Measurements from ENCODE around the gene IQCH.

Gene IQCH

DNA sequence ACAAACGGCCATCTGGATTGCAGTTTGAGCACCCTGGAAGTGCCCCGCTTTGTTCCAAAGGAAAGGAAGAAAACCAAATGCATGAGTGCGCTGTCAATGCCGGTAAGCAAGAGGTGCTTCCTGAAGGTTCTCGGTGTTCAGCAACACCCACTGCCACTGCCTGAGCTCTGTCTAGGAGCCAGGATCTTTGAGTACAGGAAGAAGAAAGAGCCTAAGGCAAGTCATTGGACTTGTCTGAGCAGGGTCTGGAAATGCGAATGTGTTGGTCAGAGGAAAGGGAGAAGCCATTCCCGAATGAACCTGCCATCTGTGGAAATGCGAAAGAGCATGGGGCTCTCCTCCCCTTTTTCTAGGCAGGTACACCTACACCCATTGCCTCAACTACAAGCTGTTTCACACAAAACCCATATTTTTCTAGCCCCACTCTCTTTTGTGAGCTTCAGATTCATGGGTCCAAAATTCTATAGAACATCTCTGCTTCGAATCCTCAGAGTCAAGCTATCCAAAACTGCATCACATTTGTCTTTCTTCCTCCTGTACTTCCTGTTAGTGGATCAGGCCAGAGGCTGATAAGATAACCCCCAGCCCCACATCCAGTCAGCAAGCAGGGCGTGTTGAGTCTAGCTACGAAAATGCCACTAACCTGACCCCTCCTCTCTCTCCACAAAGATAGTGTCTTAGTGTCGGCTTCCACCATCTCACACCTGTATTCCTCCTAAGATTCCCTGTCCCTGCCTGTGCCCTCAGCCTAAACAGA is 210.8 kb downstream of the IQCH start:
- DNase-seq (ENCODE audit: low read depth), result no peak
- TF ChIP-seq, protein P1, sequence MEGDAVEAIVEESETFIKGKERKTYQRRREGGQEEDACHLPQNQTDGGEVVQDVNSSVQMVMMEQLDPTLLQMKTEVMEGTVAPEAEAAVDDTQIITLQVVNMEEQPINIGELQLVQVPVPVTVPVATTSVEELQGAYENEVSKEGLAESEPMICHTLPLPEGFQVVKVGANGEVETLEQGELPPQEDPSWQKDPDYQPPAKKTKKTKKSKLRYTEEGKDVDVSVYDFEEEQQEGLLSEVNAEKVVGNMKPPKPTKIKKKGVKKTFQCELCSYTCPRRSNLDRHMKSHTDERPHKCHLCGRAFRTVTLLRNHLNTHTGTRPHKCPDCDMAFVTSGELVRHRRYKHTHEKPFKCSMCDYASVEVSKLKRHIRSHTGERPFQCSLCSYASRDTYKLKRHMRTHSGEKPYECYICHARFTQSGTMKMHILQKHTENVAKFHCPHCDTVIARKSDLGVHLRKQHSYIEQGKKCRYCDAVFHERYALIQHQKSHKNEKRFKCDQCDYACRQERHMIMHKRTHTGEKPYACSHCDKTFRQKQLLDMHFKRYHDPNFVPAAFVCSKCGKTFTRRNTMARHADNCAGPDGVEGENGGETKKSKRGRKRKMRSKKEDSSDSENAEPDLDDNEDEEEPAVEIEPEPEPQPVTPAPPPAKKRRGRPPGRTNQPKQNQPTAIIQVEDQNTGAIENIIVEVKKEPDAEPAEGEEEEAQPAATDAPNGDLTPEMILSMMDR (IDR thresholded peaks at IDR 0.05; ENCODE audit: low read depth, low read length, missing control alignments), result no peak
- H3K4me3 ChIP-seq (ENCODE audit: low read depth, low read length), result no peak overlapping the region

DNA sequence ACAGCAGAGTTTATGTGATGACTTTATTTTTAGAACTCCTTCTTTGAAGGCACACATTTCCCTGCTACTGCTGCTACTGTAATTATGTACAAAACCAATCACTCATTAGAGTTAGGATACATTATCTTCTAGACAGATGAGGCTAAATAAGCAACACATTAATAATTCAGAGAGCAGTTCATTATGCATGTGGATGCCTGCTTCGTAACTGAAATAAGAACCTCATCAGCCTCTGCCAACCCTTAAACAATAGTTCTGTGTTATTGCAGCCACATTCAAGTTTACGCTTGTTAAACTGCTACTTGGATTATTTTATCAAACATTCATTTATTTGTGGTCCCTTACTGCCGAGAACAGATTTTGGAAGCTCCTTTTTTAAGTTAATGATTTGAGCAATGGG is 213.8 kb downstream of the IQCH start:
- TF ChIP-seq, protein P1 (IDR thresholded peaks at IDR 0.05; ENCODE audit: low read depth, low read length, missing control alignments), result no peak
- H3K4me3 ChIP-seq (ENCODE audit: low read depth, low read length), result no peak overlapping the region
- DNase-seq (ENCODE audit: low read depth), result no peak

DNA sequence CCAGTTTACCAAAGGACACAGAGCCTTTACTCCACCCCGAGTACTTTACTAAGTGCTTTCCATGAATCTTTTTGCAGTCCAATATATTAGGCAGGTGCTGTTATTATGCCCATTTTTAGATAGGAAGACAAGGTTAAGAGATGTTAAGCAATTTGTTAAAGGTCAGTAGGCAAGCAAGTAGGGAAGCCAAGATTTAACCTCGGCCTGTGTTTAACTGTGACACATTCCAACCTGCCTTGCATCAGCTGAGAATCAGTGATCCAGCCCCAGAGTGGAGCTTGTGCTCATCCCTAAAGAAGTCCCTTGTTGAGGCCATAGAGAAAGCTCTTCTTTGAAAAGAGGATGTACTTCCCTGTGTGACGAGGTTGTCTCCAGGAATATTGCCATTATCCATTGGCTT is 215.1 kb downstream of the IQCH start:
- TF ChIP-seq, protein P1 (IDR thresholded peaks at IDR 0.05; ENCODE audit: low read depth, low read length, missing control alignments), result no peak
- H3K4me3 ChIP-seq (ENCODE audit: low read depth, low read length), result no peak overlapping the region
- DNase-seq (ENCODE audit: low read depth), result no peak

DNA sequence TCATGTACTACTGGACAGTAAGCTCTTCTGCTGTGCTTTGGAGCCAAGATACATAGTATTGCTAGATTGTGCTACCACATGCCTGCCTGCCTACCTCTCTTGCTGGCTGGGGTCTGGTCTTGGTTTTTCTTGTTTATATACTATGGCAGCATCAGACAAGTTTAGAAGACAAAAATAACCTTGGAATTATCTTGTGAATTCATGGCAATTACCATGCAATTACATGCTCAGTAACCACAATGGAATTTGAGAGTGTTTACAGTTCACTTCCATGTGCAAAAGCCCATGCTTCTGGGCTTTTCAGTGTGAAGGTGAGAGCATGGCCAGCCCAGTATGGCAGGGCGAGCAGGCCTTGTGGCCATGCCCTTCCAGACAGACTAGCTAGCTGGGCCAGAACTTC is 218.4 kb downstream of the IQCH start:
- H3K4me3 ChIP-seq (ENCODE audit: low read depth, low read length), result no peak overlapping the region
- DNase-seq (ENCODE audit: low read depth), result no peak
- TF ChIP-seq, protein P1 (IDR thresholded peaks at IDR 0.05; ENCODE audit: low read depth, low read length, missing control alignments), result no peak

DNA sequence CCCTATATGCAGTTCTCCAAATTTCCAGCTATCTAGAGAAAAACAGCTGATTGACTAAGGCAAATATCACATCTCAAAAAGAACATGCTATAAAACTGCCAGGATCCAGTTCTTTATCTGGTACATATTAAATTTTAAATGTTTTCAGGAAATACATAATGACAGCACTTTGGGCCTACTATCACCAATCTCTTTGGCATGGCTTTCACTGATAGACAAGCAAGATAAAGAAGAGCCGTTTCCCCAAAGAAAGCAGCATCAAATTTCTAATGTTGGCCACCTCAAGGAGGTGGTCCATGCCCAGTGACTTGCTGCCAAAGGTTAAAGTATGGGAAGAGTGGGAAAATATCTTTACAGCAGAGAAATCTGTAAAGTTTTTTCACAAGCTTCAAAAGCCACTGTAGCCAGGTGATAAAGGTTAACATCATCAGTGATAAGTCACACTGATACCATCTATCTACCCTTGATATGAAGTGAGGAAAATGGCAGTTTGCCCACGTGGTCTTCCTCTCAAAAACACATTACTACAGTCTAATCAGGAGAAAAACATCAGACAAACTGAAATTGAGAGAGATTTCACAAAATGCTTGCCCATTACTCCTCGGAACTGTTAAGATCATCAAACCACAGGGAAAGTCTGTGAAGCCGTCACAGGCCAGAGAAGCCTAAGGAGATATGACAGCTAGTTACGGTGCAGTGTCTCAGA is 220.0 kb downstream of the IQCH start:
- TF ChIP-seq, protein P1 (IDR thresholded peaks at IDR 0.05; ENCODE audit: low read depth, low read length, missing control alignments), result no peak
- no peak for DNase-seq (ENCODE audit: low read depth)

DNA sequence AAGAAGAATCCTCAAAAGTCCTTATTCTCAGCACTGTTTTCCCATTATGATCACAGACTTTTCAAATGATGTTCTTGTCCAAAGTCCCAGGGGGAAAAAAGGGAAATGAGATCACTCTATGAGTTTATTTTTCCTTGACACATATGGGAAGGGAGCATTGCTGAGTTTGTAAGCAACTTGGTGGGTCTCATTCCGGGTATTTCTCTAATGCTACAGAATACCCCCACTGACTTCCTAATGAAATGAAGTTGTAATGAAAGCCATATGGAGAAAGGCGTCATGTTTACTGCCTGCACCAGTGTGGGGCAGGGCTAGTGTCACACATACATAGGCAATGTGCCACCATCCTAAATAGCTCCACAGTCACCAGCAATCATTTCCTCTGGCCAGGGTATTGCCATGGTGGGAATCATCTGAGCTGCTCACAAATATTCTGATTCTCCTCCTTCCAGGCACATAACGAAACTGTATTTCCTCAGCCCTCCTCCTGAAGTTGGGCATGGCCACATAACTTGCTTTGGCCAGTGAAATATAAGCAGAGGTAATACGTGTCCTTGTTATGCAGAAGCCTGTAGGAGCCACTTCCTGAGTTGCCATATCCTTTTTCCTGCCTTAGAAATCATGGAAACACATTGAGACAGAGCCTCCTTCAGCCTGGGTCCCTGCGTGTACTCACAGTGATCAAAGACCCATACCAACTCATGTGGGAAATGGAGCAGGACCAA is 225.4 kb downstream of the IQCH start:
- DNase-seq (ENCODE audit: low read depth), result no peak
- H3K4me3 ChIP-seq (ENCODE audit: low read depth, low read length), result no peak overlapping the region
- TF ChIP-seq, protein P1 (IDR thresholded peaks at IDR 0.05; ENCODE audit: low read depth, low read length, missing control alignments), result no peak

More for the DNA sequence above, 220.0 kb downstream of the IQCH start:
- H3K4me3 ChIP-seq (ENCODE audit: low read depth, low read length), result no peak overlapping the region
